Cardiac muscle cell (in vitro differentiated cells and primary cell): ENCODE measurements around the gene PIK3C3. TPM values are rescaled to one million over a fixed set of nuclear protein-coding genes. Genes with fewer than 3 reads are reported as not detected.

Source experiments
- DNase-seq, 2 donors: peaks; one replicate each; pipeline versions ENCODE4 v3.0.0 to v3.0.0-alpha.2; 2010 to 2017; ENCODE audit warnings: low read depth in 1 of 2, low spot score in 1 of 2
- H3K27ac ChIP-seq: fragments of 200-600 bp; sonication (generic); 2 replicates; pipeline ENCODE4 v1.5.1; 2016
- H3K27me3 ChIP-seq: fragments of 200-600 bp; sonication (generic); 2 replicates; pipeline ENCODE4 v1.6.0; 2016; ENCODE audit warnings: control low read depth
- H3K36me3 ChIP-seq: fragments of 200-600 bp; sonication (generic); 2 replicates; pipeline ENCODE4 v1.5.1; 2016; ENCODE audit warnings: control low read depth
- H3K4me1 ChIP-seq: fragments of 200-600 bp; sonication (generic); 2 replicates; pipeline ENCODE4 v1.8.1; 2017; ENCODE audit warnings: low read depth, mild to moderate bottlenecking, mixed run types
- H3K4me3 ChIP-seq: fragments of 200-600 bp; sonication (generic); 2 replicates; pipeline ENCODE4 v1.5.1; 2016; ENCODE audit warnings: mild to moderate bottlenecking
- H3K9me3 ChIP-seq: fragments of 200-600 bp; sonication (generic); 2 replicates; pipeline ENCODE4 v1.5.1; 2017; ENCODE audit warnings: low read depth, mild to moderate bottlenecking, control low read depth
- polyA plus RNA-seq: library from polyadenylated mRNA; unstranded; fragments of >200 nt; fragmentation: Nextera tagmentation; extraction: Ambion mirVana; gene quantifications from 2 replicates; pipeline ENCODE4 v1.2.1, GENCODE V29; 2016
- total RNA-seq: library from RNA; depleted of rRNA; stranded (reverse); fragments of >200 nt; gene quantifications from 2 replicates; pipeline ENCODE4 v1.2.3, GENCODE V29; 2016
- TF ChIP-seq, protein P1 (sequence below): IDR thresholded peaks from 2 replicates; pipeline ENCODE4 v1.5.1; 2012; ENCODE audit warnings: low read depth, mild to moderate bottlenecking, low read length

The PIK3C3 gene
- total and polyA plus RNA-seq, 2 experiments from 2014 or later: 29.6 to 36.8 TPM

- H3K4me1 ChIP-seq: no peaks in the 10 kb centered on the region
- H3K36me3 ChIP-seq: peaks cover 19% of the 10 kb centered on the region
- DNase-seq: no peak
- no peak overlapping the region for H3K27ac ChIP-seq
- H3K9me3 ChIP-seq: no peaks in the 10 kb centered on the region
- no peaks in the 10 kb centered on the region for H3K27me3 ChIP-seq
- TF ChIP-seq, protein P1, sequence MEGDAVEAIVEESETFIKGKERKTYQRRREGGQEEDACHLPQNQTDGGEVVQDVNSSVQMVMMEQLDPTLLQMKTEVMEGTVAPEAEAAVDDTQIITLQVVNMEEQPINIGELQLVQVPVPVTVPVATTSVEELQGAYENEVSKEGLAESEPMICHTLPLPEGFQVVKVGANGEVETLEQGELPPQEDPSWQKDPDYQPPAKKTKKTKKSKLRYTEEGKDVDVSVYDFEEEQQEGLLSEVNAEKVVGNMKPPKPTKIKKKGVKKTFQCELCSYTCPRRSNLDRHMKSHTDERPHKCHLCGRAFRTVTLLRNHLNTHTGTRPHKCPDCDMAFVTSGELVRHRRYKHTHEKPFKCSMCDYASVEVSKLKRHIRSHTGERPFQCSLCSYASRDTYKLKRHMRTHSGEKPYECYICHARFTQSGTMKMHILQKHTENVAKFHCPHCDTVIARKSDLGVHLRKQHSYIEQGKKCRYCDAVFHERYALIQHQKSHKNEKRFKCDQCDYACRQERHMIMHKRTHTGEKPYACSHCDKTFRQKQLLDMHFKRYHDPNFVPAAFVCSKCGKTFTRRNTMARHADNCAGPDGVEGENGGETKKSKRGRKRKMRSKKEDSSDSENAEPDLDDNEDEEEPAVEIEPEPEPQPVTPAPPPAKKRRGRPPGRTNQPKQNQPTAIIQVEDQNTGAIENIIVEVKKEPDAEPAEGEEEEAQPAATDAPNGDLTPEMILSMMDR: no peak
- H3K4me3 ChIP-seq: no peak overlapping the region
Measured at GRCh38 chr18:42082415-42083234, 127.6 kb downstream of the PIK3C3 start.

GRCh38 chr18:42086288-42086687 is 131.3 kb downstream of the PIK3C3 start:
- peaks cover 9% of the 10 kb centered on the region for H3K36me3 ChIP-seq
- no peak overlapping the region for H3K27ac ChIP-seq
- H3K4me1 ChIP-seq: no peaks in the 10 kb centered on the region
- H3K4me3 ChIP-seq: no peak overlapping the region
- peak in 1 of 2 donors; percentile 27 for DNase-seq
- H3K27me3 ChIP-seq: no peaks in the 10 kb centered on the region
- H3K9me3 ChIP-seq: no peaks in the 10 kb centered on the region
- TF ChIP-seq, protein P1: no peak

- DNase-seq: no peak
- Histone ChIP-seq H3K36me3 (peaks cover 7% of the 10 kb centered on the region), H3K27me3 (no peaks in the 10 kb centered on the region), H3K27ac (no peak overlapping the region), H3K4me1 (no peaks in the 10 kb centered on the region), H3K9me3 (no peaks in the 10 kb centered on the region), H3K4me3 (no peak overlapping the region)
- TF ChIP-seq, protein P1: no peak
Measured at GRCh38 chr18:42087235-42087634, 132.2 kb downstream of the PIK3C3 start.

GRCh38 chr18:42087876-42088275 is 132.8 kb downstream of the PIK3C3 start:
- TF ChIP-seq, protein P1: no peak
- Histone ChIP-seq H3K27me3 (no peaks in the 10 kb centered on the region), H3K9me3 (no peaks in the 10 kb centered on the region), H3K4me3 (no peak overlapping the region), H3K4me1 (no peaks in the 10 kb centered on the region), H3K27ac (no peak overlapping the region), H3K36me3 (peaks cover 3% of the 10 kb centered on the region)
- DNase-seq: no peak

- TF ChIP-seq, protein P1: no peak
- Histone ChIP-seq H3K9me3 (no peaks in the 10 kb centered on the region), H3K27me3 (no peaks in the 10 kb centered on the region), H3K4me1 (no peaks in the 10 kb centered on the region), H3K4me3 (no peak overlapping the region), H3K27ac (no peak overlapping the region), H3K36me3 (no peaks in the 10 kb centered on the region)
- DNase-seq: no peak
Measured at GRCh38 chr18:42092848-42093247, 137.8 kb downstream of the PIK3C3 start.
